C4-2B (cell line): Measurements from ENCODE around the gene TCHP.

Experiments
- H3K27ac ChIP-seq: fragments of 450-650 bp; 2 replicates; pipeline ENCODE4 v1.5.1; 2017
- ZFX ChIP-seq: fragments of 450-650 bp; IDR thresholded peaks from 2 replicates; pipeline ENCODE4 v1.6.1; 2017
- TF ChIP-seq, protein P1 (sequence below): fragments of 450-650 bp; conservative IDR thresholded peaks from 2 replicates; pipeline ENCODE4 v1.5.1; 2017; ENCODE audit warnings: mild to moderate bottlenecking

TCHP gene

DNA sequence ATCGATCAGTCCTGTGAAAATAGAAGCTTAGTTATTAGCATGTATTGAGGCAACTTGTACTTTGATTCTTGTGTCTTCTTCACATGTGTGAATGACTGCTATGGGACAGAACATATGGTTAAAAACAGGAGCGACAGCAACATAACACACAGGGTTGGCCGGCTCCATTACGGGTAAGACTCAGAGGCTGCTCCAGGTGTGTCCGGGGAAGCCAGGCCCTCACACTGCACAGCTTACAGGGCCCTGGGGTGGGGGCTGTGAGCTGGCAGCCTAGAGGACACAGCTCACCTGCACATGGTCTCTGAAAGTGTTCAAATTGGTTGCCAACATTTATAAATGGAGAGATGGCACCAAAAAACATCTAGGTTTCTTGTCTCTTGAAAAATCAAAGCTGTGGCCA lies 31.1 kb downstream of the TCHP start:
- no peak overlapping the region for H3K27ac ChIP-seq
- TF ChIP-seq, protein P1, sequence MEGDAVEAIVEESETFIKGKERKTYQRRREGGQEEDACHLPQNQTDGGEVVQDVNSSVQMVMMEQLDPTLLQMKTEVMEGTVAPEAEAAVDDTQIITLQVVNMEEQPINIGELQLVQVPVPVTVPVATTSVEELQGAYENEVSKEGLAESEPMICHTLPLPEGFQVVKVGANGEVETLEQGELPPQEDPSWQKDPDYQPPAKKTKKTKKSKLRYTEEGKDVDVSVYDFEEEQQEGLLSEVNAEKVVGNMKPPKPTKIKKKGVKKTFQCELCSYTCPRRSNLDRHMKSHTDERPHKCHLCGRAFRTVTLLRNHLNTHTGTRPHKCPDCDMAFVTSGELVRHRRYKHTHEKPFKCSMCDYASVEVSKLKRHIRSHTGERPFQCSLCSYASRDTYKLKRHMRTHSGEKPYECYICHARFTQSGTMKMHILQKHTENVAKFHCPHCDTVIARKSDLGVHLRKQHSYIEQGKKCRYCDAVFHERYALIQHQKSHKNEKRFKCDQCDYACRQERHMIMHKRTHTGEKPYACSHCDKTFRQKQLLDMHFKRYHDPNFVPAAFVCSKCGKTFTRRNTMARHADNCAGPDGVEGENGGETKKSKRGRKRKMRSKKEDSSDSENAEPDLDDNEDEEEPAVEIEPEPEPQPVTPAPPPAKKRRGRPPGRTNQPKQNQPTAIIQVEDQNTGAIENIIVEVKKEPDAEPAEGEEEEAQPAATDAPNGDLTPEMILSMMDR: no peak
- TF ChIP-seq ZFX: no peak

DNA sequence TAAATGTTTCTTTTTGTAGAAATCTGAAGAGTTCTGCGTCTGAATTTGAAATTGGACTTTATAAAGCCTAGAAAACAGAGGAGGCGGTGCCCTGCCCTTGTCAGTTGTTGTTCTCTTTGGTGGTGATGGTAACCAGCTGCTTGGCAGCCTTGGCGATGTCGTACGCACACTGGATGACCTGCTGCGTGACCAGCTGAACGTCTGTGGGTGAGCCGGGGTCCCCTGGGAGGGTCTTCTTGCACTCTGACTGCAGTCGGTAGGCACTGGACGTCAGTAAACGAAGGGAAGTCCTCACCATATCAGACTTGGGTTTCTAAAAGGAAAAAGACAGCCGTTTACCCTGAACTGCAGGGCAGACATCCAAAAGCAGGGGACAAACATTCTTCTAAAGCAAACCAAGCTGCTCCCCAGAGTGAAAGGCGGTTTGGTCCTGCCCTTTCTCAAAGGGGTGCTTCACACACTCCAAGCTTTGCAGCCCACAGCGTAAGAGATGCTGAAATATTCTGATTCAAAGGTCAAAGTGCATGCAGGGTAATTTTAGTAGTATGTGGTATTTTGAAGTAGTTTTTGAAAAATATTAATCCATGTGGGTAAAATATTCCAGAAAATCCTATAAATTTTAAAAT lies 32.9 kb downstream of the TCHP start:
- no peak overlapping the region for H3K27ac ChIP-seq
- TF ChIP-seq, protein P1: no peak
- TF ChIP-seq ZFX: no peak

DNA sequence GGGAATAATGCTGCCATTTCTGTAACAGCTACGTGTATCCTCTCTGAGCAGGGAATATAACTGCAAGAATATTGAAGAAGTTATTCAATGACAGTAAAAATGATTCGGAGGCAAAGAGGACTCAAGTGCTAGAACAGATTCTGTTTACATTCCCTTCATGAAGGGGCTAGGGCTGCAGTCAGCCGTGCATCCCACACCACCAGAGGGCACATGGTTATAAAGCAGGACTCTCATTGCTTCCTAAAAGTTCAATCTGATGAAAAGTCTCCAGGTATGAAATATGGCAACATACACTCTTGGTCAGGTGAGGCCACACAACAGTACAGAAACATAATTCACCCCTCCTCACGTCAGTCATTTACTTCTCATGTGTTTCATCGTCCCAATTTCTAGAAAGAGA lies 34.0 kb downstream of the TCHP start:
- TF ChIP-seq ZFX: no peak
- TF ChIP-seq, protein P1: peak; percentile 56

DNA sequence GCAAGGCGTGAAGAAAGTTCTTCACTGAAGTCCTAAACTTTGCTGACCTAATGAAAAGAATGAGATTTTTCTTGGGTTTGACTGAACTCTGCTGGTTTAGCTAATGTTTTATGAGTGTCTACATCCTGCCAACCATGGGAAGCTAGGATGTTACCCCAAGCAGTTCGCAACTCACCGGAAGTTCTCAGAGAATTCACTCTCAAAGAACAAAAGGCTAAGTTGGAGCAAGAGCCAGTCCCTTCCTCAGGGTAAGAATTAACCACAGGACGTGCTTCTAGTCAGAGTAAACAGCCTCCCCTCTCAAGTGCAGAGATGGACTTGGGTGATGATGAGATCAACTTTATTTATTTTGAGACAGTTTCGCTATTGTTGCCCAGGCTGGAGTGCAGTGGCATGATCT lies 37.3 kb downstream of the TCHP start:
- TF ChIP-seq ZFX: no peak
- TF ChIP-seq, protein P1: no peak
- H3K27ac ChIP-seq: no peak overlapping the region

More for the DNA sequence above, 34.0 kb downstream of the TCHP start:
- no peak overlapping the region for H3K27ac ChIP-seq

DNA sequence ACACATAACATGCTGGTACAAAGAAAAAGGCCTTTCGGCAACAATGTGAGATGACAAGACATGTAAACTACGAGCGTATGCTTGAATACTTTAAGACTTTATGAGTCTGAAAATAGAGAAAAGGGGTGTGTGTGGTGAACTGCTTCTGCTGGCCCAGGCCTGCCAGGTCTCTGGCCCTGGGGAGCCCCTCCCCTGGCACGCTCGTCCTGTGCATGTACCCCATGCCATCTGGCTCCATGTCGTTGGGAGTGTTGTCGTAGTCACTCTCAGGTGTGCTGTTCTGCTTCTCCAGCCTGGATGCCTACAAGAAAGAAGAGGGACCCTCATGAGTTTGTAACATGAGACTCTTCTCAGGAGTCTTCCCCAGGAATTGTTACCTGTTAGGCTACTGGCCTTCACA lies 38.9 kb downstream of the TCHP start:
- H3K27ac ChIP-seq: no peak overlapping the region
- no peak for TF ChIP-seq ZFX

DNA sequence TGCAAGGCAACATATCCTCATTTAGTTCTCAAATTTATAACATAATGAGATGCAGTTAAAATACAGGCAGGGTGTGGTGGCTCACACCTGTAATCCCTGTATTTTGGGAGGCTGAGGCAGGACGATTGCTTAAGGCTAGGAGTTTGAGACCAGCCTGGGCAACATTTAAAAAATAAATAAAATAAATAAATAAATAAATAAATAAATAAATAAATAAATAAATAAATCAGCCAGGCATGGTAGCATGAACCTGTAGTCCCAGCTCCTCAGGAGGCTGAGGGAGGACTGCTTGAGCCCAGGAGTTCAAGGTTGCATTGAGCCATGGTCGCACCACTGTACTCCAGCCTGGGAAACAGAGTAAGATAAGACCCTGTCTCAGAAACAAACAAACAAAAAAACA lies 39.4 kb downstream of the TCHP start:
- peak overlapping the region; percentile 45 for H3K27ac ChIP-seq
- TF ChIP-seq, protein P1: no peak
- TF ChIP-seq ZFX: no peak

DNA sequence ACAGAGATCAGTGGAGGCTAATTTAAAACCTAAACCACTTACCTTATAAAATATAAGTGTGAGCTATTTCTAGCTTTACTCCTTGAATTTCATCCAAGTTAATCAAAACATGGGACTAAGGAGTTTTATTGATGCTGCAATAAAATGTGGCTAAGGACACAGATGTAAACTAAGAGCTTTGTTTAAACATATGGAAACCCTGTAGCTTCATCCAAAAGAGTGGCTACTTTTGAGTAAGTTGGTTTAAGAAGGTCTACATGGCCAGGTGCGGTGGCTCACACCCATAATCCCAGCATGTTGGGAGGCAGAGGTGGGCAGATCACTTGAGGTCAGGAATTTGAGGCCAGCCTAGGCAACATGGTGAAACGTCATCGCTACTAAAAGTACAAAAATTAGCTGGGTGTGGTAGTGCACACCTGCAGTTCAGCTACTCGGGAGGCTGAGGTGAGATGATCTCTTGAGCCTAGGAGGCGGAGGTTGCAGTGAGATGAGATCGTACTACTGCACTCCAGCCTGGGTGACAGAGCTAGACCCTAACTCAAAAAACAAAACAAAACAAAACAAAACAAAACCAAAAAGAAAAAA lies 40.4 kb downstream of the TCHP start:
- TF ChIP-seq ZFX: no peak
- TF ChIP-seq, protein P1: no peak

DNA sequence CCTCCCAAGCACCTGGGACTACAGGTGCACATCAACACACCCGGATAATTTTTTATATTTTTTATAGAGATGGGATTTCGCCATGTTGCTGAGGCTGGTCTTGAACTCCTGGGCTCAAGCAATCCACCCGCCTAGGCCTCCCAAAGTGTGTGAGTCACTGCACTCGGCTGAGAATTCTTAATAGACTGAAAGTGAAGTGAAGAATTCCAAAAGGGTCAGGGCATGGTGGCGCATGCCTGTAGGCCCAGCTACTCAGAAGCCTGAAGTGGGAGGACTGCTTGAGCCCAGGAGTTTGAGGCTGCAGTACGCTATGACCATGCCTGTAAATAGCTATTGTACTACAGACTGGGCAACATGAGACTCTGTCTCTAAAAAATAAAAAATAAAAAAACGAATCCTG lies 43.7 kb downstream of the TCHP start:
- no peak overlapping the region for H3K27ac ChIP-seq
- TF ChIP-seq, protein P1: no peak
- no peak for TF ChIP-seq ZFX

More for the DNA sequence above, 40.4 kb downstream of the TCHP start:
- H3K27ac ChIP-seq: peak overlapping the region; percentile 80
